DND-41 (cell line): Measurements from ENCODE around the gene KRTAP13-1.

Experiments
- ATAC-seq: fragments of 200-7000 bp; cut with Tn5 transposase; 3 replicates; pipeline ENCODE4 v1.9.1; 2021; ENCODE audit warnings: low read depth; ENCODE audit not compliant: insufficient read depth
- DNase-seq: peaks from one replicate; pipeline ENCODE4 v3.0.0-alpha.2; 2020
- H2AFZ ChIP-seq: 2 replicates; pipeline ENCODE4 v1.6.0; 2012; ENCODE audit warnings: low read depth, low read length
- H3K27ac ChIP-seq: 2 replicates; pipeline ENCODE4 v1.5.1; 2012; ENCODE audit warnings: low read length, inconsistent platforms
- H3K27me3 ChIP-seq: fragments of 200-600 bp; sonication (generic); 2 replicates; pipeline ENCODE4 v1.6.0; 2012; ENCODE audit warnings: low read length, mild to moderate bottlenecking, inconsistent platforms; ENCODE audit not compliant: insufficient read depth, poor library complexity
- H3K36me3 ChIP-seq: 2 replicates; pipeline ENCODE4 v1.5.1; 2012; ENCODE audit warnings: low read length, inconsistent platforms; ENCODE audit not compliant: insufficient read depth
- H3K4me1 ChIP-seq: 2 replicates; pipeline ENCODE4 v1.5.1; 2012; ENCODE audit warnings: mild to moderate bottlenecking, low read length; ENCODE audit not compliant: insufficient read depth
- H3K4me2 ChIP-seq: 2 replicates; pipeline ENCODE4 v1.6.0; 2012; ENCODE audit warnings: mild to moderate bottlenecking, moderate library complexity, low read length, inconsistent platforms; ENCODE audit not compliant: insufficient read depth
- H3K4me3 ChIP-seq, 2 experiments: fragments of 200-600 bp in 1 of 2; shearing (Covaris generic) in 1 of 2; 2 replicates each; pipeline ENCODE4 v1.5.1; 2012 to 2016; ENCODE audit warnings: inconsistent platforms in 2 of 2, low read length in 2 of 2, mild to moderate bottlenecking in 2 of 2, low read depth in 1 of 2, moderate library complexity in 1 of 2
- H3K79me2 ChIP-seq: 2 replicates; pipeline ENCODE4 v1.6.0; 2012; ENCODE audit warnings: low read length, inconsistent platforms; ENCODE audit not compliant: insufficient read depth
- H3K9ac ChIP-seq: 2 replicates; pipeline ENCODE4 v1.6.0; 2012; ENCODE audit warnings: low read depth, mild to moderate bottlenecking, inconsistent platforms, low read length, moderate library complexity
- H3K9me3 ChIP-seq: 2 replicates; pipeline ENCODE4 v1.5.1; 2012; ENCODE audit warnings: low read length, moderate library complexity, mild to moderate bottlenecking, inconsistent platforms; ENCODE audit not compliant: insufficient read depth, severe bottlenecking
- H4K20me1 ChIP-seq: 2 replicates; pipeline ENCODE4 v1.6.0; 2012; ENCODE audit warnings: low read length; ENCODE audit not compliant: insufficient read depth
- EZH2 ChIP-seq: IDR thresholded peaks from 3 replicates; pipeline ENCODE4 v1.6.1; 2012; ENCODE audit warnings: borderline replicate concordance, low read depth, mild to moderate bottlenecking, moderate library complexity, low read length, inconsistent platforms; ENCODE audit not compliant: severe bottlenecking
- TF ChIP-seq, protein P1 (sequence below): IDR thresholded peaks from 2 replicates; pipeline ENCODE4 v1.5.1; 2012; ENCODE audit warnings: borderline replicate concordance, low read length, moderate library complexity, mild to moderate bottlenecking; ENCODE audit not compliant: poor library complexity, severe bottlenecking; ENCODE audit errors: extremely low read depth

KRTAP13-1 gene

DNA sequence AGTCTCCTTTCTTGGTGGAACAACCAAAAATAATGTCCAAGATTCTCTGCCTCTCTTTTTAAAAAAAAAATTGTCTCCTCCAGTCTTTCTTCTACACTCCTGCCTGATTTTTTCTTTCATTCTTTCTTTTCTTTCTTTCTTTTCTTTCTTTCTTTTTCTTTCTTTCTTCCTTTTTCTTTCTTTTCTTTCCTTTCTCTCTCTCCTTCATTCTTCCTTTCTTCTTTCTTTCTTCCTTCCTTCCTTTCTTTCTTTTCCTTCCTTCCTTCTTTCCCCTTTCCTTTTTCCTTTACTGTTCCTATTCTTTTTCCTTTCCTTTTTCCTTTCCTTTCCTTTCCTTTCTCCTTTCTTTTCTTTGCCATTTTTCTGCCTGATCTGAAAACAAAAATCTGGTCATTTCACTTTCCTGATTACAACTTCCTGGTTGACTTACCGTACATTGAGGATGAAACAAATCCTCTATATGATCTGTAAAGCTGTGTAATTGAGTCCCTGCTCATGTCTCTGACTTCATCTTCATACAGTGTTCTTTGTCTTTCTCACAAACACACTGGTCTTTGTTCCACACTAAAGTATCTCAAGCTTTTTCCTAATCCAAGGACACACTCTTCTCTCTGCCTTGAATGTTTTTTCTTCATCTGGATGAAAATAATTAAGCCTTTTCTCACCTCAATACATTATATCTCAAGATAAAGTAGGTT lies 41.4 kb upstream of the KRTAP13-1 start:
- H3K4me2 ChIP-seq, result no peak overlapping the region
- no peak for DNase-seq
- TF ChIP-seq, protein P1, sequence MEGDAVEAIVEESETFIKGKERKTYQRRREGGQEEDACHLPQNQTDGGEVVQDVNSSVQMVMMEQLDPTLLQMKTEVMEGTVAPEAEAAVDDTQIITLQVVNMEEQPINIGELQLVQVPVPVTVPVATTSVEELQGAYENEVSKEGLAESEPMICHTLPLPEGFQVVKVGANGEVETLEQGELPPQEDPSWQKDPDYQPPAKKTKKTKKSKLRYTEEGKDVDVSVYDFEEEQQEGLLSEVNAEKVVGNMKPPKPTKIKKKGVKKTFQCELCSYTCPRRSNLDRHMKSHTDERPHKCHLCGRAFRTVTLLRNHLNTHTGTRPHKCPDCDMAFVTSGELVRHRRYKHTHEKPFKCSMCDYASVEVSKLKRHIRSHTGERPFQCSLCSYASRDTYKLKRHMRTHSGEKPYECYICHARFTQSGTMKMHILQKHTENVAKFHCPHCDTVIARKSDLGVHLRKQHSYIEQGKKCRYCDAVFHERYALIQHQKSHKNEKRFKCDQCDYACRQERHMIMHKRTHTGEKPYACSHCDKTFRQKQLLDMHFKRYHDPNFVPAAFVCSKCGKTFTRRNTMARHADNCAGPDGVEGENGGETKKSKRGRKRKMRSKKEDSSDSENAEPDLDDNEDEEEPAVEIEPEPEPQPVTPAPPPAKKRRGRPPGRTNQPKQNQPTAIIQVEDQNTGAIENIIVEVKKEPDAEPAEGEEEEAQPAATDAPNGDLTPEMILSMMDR, result no peak
- no peak for TF ChIP-seq EZH2
- no peak for ATAC-seq
- no peaks in the 10 kb centered on the region for H3K9me3 ChIP-seq
- no peak overlapping the region for H2AFZ ChIP-seq
- H3K79me2 ChIP-seq, result no peaks in the 10 kb centered on the region
- H3K27ac ChIP-seq, result no peak overlapping the region
- H3K4me1 ChIP-seq, result no peaks in the 10 kb centered on the region
- H4K20me1 ChIP-seq, result no peaks in the 10 kb centered on the region
- H3K27me3 ChIP-seq, result no peaks in the 10 kb centered on the region
- H3K4me3 ChIP-seq, result no peak overlapping the region
- H3K9ac ChIP-seq, result no peak overlapping the region
- H3K36me3 ChIP-seq, result no peaks in the 10 kb centered on the region

- Histone ChIP-seq H3K4me1 (no peaks in the 10 kb centered on the region), H4K20me1 (no peaks in the 10 kb centered on the region), H3K4me3 (no peak overlapping the region), H3K9me3 (no peaks in the 10 kb centered on the region), H3K9ac (no peak overlapping the region), H2AFZ (no peak overlapping the region), H3K27me3 (no peaks in the 10 kb centered on the region), H3K27ac (no peak overlapping the region), H3K79me2 (no peaks in the 10 kb centered on the region), H3K36me3 (no peaks in the 10 kb centered on the region), H3K4me2 (no peak overlapping the region)
- ATAC-seq (no peak), DNase-seq (no peak)
- TF ChIP-seq EZH2, result no peak
- TF ChIP-seq, protein P1, result no peak
Observed at GRCh38 chr21:30355906-30356305, 39.9 kb upstream of the KRTAP13-1 start.

DNA sequence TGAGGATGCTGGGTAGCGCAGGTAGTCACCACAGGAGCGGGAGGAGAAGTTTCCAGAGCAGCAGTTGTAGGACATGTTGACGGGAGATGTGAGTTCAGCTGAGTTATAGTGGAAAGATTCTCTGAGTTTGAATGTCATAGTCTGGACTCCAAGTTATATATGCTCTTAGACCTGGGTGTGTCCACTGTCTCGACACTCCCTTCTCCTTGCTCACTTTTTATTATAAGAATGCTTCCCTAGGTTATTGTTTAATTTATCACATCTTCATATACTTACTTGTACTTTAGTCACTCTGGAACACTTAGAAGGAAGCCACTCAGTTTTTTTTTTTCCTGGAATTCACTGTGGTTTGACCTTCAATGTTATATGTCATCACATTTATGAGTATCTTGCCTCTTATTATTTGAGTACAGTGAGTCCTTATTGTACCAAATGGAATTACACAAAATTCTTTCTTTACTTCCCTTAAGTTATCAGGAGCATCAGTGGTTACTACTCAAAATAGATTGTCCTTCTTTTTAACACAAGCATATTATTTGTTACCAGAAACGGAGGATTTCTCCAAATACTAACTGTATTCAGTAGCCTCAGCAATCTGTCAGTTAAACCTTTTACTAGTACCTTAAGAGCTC lies 23.6 kb upstream of the KRTAP13-1 start, which contains the start of gene KRTAP13-2:
TSS of gene KRTAP13-2 (minus strand) at position 133 of the 632 bp plus-strand sequence. CDS start at position 75, 58 bp downstream.
- TF ChIP-seq, protein P1, result no peak
- no peak for TF ChIP-seq EZH2

More for the DNA sequence above, 23.6 kb upstream of the KRTAP13-1 start, which contains the start of gene KRTAP13-2:
- no peak for ATAC-seq
- no peak for DNase-seq
- Histone ChIP-seq H2AFZ (no peak within 1 kb of the TSS), H3K4me1 (no peaks in the 10 kb centered on the region), H3K9me3 (no peaks in the 10 kb centered on the region), H4K20me1 (no peaks in the 10 kb centered on the region), H3K27ac (no peak within 1 kb of the TSS), H3K27me3 (no peaks in the 10 kb centered on the region), H3K4me2 (no peak within 1 kb of the TSS), H3K9ac (no peak within 1 kb of the TSS), H3K36me3 (no peaks in the 10 kb centered on the region), H3K4me3 (no peak within 1 kb of the TSS), H3K79me2 (no peaks in the 10 kb centered on the region)
